NCI-H1694 treated with DMSO at 0.1 percent for 48 hours (cell line): ENCODE results near the gene LONRF2.

Experiments
- DNase-seq: peaks from one replicate; lab custom pipeline; 2025; lab: John Stamatoyannopoulos, UW

Gene LONRF2

DNA sequence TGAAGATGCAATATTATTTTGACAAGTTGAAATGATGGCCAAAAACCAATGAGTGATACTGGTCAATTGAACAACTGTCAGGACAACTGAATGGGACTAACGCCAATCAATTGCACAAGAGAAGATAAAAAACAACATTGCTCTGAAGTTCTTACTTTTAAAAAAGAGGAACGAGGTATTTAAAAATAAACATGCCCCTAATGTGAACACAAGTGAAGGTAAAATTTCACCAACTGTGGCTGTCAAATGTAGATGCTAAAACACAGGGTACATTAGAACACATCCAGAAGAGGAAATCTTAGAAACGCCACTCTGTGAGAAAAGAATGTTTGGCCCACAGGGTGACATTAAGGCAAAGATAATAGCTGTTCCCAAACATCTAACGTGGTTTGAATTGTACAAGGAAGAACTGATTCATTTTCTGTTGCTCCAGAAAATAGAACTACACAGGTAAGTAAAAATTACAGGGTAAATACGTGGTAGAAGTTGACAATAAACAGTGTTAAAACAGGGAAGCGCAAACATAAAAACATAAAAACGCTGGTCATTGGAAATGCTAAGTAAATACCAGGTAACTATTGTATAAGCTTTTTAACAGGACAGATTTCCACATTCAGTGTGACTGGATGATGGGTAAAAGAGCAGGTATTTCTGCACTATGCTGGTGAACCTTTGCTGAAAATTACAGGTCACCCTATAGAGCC lies 20.3 kb downstream of the LONRF2 start:
- no peak for DNase-seq

DNA sequence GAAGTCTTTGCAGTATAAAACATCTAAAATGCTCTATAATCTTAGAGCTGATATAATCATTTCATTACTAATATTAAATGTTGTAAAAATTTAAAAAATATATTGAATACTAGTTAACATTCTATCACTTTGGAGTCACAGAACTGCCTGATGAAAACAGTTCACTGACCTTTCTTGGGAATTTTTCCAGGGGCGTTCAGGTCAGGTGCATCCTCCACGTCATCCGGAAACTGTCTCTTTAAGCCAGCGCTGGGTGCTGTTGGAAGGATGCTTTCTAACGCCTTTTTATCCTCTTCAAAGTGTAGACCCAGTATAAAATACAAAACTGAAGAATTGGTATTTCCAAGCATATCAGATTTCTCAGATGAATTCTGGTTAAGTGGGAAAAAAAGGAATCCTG lies 22.8 kb downstream of the LONRF2 start:
- DNase-seq = no peak

- DNase-seq = no peak
Observed at GRCh38 chr2:100297511-100297910, 24.8 kb downstream of the LONRF2 start.

DNA sequence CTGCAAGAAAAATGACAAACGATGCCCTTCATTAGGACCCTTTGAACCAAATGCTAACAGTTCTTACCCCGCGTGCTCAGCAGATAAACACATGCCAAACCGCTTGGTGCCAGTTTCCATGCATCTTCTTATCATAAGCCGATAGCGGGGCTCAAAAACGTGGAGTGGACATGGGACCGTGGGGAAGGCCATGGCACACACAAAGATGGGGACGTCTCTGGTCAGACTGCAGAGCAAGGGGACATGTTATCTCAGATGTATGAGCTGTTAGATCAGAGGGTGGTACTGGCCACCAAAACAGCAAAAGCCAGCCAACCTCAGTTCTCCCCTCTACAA lies 28.2 kb downstream of the LONRF2 start:
- no peak for DNase-seq

DNA sequence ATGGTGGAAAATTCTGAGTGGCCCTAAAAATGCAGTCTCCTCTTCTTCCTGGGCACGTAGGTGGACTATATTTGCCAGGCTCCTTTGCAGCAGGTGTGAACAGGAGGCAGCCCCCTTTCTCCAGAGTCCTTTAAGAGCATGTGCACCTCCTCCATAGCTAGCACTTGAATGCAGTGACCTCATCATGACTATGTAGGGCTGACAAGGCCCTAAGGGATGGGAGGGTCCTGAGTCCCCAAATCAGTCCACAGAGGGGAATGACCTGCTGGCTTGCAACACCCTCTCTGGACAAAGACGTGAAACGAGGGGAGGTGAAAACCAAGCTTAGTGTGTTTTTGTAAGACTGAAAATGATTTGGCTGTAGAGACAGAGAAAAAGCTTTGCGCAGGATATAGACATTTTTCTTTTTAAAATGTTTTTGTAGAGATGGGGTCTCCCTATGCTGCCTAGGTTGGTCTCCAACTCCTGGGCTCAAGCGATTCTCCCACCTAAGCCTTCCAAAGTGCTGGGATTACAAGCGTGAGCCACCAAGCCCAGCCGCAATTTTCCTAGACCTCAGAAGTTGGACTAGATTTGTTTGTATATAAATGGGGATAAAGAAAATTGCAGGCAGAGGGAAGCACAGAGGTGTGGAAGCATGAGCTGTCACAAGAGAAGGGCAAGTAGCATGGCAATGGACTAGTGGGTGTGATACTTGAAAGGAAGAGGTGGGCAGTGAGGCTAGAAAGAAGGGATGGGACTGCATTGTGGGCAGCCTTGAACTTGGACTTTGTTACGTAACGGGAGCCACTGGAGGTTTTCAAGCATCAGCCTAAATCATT lies 28.8 kb downstream of the LONRF2 start:
- DNase-seq = no peak

GRCh38 chr2:100292022-100292580 lies 30.2 kb downstream of the LONRF2 start:
- DNase-seq = no peak

- no peak for DNase-seq
Observed at GRCh38 chr2:100291152-100291970, 30.9 kb downstream of the LONRF2 start.

DNA sequence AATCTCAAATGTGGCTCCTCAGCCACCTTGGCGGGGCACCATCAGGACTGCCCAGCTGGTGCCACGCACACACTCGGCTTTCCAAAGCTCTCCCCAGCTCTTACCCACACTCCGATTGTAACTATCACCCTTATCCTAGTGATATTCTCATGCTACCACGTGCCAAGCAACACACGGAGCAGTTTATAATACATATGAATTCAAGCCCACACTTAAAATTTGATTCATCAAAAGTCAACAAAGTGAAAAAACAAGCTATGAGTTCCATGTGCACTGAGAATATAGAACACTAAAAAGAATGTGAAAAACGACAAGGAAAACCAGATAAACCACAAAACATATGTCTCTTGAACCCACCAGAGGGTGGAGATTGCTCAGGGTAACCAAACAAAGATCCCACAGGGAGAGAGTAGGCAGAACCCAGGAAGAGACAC lies 31.6 kb downstream of the LONRF2 start:
- no peak for DNase-seq

GRCh38 chr2:100289020-100289419 lies 33.3 kb downstream of the LONRF2 start:
- no peak for DNase-seq

- no peak for DNase-seq
Observed at GRCh38 chr2:100286318-100286717, 36.0 kb downstream of the LONRF2 start.

DNA sequence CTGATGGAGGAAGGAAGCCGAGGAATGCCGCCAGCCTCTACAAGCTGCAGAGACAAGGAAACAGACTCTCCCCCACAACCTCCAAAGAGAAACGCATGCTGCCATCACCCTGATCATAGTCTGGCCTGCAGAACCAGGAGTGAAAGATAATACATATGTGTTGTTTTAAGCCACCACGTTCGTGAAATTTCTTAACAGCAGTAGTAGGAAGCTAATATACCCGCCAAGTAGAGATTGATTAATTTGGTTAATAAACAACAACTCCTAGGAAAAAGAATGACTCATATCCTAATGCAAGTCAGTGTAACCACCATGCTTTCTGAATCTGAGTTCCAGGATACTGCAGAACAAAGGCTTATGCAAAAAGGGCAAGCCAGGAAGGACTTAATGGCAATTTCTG lies 36.6 kb downstream of the LONRF2 start:
- no peak for DNase-seq

DNA sequence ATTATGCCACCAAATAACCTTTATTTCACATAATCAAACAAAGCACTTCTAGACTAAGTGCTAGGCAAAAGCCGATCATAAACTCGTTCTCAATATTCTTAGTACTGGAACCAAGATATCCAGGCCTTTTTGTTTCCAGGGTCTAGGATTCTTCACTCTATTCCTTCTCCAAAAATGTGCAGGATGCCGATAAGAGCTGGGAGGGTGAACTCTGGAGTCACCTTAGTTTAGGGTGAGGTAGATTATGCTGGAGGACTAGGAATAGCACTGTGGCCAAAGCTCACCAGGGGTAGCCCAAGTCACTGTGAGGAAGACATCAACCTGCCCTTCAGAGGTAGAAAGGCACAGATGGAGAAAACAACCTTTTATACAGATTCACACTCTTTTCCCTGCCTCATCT lies 37.3 kb downstream of the LONRF2 start:
- no peak for DNase-seq

GRCh38 chr2:100283724-100284501 lies 38.4 kb downstream of the LONRF2 start:
- no peak for DNase-seq

GRCh38 chr2:100281521-100282438 lies 40.5 kb downstream of the LONRF2 start:
- DNase-seq = no peak

GRCh38 chr2:100279586-100280534 lies 42.4 kb downstream of the LONRF2 start:
- no peak for DNase-seq

- DNase-seq = no peak
Observed at GRCh38 chr2:100278986-100279385, 43.3 kb downstream of the LONRF2 start.

GRCh38 chr2:100278501-100278900 lies 43.8 kb downstream of the LONRF2 start:
- DNase-seq = no peak

DNA sequence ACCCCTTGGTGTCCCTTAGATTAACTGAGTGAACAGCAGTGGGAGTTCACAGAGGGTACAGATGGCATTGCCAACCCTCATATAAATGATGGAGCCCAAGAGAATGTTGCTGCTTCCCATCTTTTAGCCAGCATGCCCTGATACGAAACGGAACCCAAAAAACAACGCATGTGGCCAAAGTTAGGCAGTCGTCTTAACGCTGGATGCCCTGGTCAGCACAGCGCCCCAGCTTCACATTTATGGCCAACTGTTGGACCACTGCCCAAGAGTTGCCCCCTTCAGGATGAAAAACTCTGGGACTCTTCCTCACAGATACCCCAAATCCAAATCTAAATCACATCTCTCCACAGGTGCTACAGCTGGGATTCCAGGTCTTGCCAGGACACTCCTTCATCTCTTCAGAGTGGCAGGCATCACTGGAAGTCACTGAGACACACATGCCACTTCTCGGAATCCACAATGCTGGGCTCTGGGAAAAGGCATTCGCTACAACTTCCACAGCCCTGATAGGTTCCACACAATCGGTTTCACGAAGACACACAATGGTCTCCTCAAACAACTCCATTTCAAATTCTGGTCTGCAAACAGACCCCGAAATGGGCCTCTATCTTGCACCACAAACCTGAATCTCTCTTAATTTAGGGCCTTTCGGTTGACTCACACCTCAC lies 44.6 kb downstream of the LONRF2 start:
- DNase-seq = no peak

DNA sequence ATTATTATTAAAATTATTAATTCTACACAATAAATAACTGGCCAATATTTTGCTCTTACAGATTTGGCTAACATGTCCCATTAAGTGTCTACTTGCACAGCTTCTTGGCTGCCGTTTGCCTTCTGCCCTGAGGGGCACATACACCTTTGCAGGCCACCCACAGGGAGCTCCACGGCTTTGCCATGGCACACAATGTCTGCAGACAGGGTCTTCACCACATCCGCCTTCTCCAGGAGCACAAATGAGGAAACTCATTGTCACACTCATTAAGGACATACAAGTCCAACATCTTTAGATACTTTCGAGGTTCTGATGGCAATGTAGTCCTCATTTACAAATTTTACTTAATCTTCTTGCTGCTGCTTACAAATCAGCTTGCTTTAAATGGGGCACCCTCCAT lies 45.6 kb downstream of the LONRF2 start:
- no peak for DNase-seq
